Measurements from ENCODE around the gene BPTF. TPM values are rescaled to one million over a fixed set of nuclear protein-coding genes. Genes with fewer than 3 reads are reported as not detected.
"Not testable (repeated sequence)": the region's sequence is repeated elsewhere in the genome, so short reads cannot be mapped to it uniquely, and the experiment has no call there.

The BPTF gene
- polyA plus RNA-seq, 3 donors: 122 to 127 (median 123) TPM

DNA sequence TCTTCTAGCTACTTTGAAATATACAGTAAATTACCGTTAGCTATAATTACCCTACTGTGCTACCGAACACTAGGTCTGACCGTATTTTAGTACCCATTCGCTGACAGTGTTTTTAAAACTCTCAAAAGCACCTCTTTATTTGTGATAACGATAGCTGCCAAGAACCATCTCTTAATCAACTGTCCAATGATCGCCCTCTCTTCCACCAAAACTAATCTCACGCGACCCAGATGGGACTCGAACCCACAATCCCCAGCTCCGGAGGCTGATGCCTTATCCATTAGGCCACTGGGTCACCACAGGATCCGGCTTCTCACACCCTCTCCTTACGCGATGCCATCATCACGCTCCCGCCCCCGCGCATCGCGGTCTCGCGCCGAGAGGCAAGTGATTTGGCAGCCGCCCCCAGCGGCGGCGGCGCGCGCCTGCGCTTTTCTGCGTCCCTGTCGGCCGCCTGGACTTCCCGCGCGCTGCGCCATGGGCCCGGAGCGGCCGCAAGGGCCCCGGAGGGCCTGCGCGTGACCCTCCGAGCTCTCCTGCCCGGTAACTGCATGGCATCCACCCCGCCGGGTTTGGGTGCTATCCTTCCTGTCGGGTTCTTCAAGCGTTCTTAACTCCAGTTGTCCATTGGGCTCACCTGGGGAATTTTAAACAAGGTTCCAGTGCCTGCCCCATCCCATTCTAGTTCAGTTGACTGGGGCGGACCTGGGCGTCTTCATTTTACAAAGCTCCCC is 194.5 kb downstream of the BPTF start:
- DNase-seq (ENCODE audit: extremely low read depth in 1 of 11, low read depth in 9 of 11, low spot score in 4 of 11): peak; percentile 90 to 96 (median 92)

DNA sequence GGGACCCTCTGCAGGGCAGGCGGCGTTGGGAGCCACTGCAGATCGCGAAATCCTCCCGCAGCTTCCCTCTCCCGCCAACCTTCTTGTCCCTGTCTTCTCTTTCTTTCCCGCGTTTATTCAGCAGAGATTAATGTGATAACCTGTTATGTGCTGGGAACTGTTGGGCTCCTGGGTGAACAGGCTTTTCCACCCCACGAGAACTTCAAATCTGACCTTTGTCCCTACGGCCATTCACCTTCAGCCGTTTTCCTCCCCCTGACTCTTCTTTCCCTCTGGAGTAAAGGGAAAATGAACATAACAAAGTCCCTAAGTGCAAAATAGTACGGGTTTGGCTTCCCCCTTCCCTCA is 195.1 kb downstream of the BPTF start:
- no peak for DNase-seq (ENCODE audit: extremely low read depth in 1 of 11, low read depth in 9 of 11, low spot score in 4 of 11)

DNA sequence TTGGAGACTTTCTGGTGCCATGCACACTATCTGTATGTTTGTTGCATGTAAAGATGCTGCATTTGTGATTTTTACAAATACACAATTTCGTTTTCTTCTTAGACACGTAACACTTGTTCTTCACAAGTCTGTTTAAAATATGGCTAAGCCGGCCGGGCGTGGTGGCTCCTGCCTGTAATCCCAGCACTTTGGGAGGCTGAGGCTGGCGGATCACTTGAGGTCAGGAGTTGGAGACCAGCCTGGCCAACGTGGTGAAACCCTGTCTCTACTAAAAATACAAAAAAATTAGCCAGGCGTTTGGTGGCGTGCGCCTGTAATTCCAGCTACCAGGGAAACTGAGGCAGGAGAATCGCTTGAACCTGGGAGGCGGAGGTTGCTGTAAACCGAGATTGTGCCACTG is 195.5 kb downstream of the BPTF start:
- not testable (repeated sequence) for DNase-seq (ENCODE audit: extremely low read depth in 1 of 11, low read depth in 9 of 11, low spot score in 4 of 11)

DNA sequence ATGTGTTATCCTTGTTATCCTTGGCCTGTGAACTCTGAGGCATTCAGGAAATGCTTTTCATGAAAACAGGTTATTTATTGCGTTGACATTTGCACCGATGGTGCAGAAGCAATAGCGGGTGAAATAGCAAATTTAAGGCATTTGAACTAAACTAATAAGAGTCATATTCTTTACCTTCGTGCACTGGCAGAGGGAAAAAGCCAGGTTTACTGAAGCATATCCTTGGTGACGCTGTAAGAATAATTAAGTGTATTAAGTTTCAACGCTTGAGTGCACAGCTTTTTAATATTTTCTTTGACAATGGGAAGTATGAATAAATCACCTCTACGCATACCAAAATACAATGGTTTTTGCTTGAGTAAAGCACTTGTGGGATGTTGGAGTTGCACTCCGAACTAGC is 196.7 kb downstream of the BPTF start:
- DNase-seq (ENCODE audit: extremely low read depth in 1 of 11, low read depth in 9 of 11, low spot score in 4 of 11): no peak

DNA sequence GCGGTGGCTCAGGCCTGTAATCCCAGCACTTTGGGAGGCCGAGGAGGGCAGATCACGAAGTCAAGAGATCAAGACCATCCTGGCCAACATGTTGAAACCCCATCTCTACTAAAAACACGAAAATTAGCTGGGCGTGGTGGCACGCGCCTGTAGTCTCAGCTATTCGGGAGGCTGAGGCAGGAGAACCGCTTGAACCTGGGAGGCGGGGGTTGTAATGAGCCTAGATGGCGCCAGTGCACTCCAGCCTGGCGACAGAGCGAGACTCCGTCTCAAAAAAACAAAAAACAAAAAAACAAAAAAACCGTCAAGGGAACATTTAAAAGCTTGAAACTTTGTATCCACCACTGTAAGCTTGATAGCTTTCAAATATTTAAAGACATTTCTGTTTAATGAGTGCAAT is 197.2 kb downstream of the BPTF start:
- DNase-seq (ENCODE audit: extremely low read depth in 1 of 11, low read depth in 9 of 11, low spot score in 4 of 11): not testable (repeated sequence)

DNA sequence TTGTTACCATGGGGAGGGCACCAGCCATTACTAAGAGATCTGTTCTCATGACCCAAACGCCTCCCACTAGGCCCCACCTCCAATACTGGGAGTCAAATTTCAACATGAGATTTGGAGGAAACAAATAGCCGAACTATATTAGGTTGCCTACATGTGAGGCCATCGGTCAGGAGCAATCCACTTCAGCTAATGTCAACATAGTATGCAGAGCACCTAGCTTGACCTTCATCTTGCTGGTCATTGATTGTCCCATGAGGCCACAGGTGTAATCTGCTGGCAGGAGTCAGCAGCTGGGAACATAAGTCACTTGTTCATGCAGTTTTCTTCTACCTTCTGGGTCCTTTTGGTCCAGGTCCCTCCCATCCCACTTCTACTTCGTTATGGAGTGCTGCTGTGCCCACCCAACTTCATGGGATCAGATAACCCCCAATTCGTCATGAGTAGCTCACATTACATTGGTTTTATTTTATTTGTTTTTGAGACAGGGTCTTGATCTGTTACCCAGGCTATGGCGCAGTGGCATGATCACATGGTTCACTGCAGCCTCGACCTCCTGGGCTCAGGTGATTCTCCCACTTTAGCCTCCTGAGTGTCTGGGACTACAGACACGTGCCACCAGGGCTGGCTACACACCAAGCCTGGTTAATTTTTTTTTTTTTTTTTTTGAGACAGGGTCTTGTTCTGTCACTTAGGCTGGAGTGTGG is 204.4 kb downstream of the BPTF start:
- no peak for DNase-seq (ENCODE audit: extremely low read depth in 1 of 11, low read depth in 9 of 11, low spot score in 4 of 11)

Other genes starting within 250 kb of the BPTF start
- gene NOL11, start 107.6 kb upstream of the BPTF start, polyA plus RNA-seq (ENCODE audit: insufficient read length in 3 of 3): 100 to 1,000 TPM in 1 of 3 donors, 10 to 100 TPM in 2; 81.9 to 111 (median 83.0) TPM
- 10 to 100 TPM; 20.0 to 24.2 (median 23.8) TPM for gene C17orf58, start 171.0 kb downstream of the BPTF start, polyA plus RNA-seq (ENCODE audit: insufficient read length in 3 of 3)
- 100 to 1,000 TPM; 108 to 144 (median 138) TPM for gene KPNA2, start 210.2 kb downstream of the BPTF start, polyA plus RNA-seq (ENCODE audit: insufficient read length in 3 of 3)

All from renal cortex interstitium (tissue), 11 donors.